ENCODE results near the gene ETV6. TPM values are rescaled to one million over a fixed set of nuclear protein-coding genes. Genes with fewer than 3 reads are reported as not detected.

ETV6 gene
- total RNA-seq, 1 experiment from 2014 or later: 14.1 TPM

DNA sequence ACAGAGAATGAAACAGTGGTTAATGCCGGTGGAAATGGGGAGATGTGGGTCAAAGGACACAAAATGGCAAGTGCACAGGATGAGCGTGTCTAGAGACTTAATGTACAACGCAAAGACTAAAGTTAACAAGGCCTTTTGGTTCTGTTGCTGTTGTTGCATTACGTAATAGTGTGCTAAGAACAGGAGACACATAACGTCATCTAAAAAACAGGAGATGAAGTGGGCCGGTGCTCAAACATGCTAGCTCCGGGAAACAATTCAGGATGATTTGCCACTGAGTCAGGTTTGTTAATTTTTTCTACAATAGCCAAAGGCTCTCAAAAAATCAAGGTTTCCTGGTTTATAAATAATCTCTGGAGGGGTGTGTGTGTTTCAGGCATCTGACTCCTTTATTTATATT, 55.5 kb downstream of the ETV6 start:
- no TSS peak for BruUV-seq (replicated peaks)
- Histone ChIP-seq H3K9ac (ENCODE audit: low read length) (no peak overlapping the region), H3K27me3 (ENCODE audit: insufficient read depth, low read length) (no peaks in the 10 kb centered on the region), H3K9me2 (ENCODE audit: insufficient read depth) (no peaks in the 10 kb centered on the region), H2AFZ (ENCODE audit: low read depth, low read length, poor library complexity, severe bottlenecking) (no peak overlapping the region), H3K79me2 (ENCODE audit: insufficient read depth, low read length) (no peaks in the 10 kb centered on the region), H3K27ac (ENCODE audit: low read depth, low read length) (no peak overlapping the region), H4K20me1 (ENCODE audit: insufficient read depth) (no peaks in the 10 kb centered on the region), H3K4me3 (replicated peaks in 1 of 2; ENCODE audit: low read depth in 1 of 2, low read length in 2 of 2) (no peak overlapping the region), H3K36me3 (ENCODE audit: control insufficient read depth in 1 of 2, insufficient read depth in 2 of 2, low read length in 2 of 2) (no peaks in the 10 kb centered on the region), H3K4me2 (ENCODE audit: low read length) (no peak overlapping the region), H3K4me1 (ENCODE audit: control insufficient read depth in 1 of 2, insufficient read depth in 2 of 2, low read length in 2 of 2) (no peaks in the 10 kb centered on the region), H3K9me3 (ENCODE audit: control insufficient read depth in 1 of 2, insufficient read depth in 1 of 2, low read depth in 1 of 2, low read length in 2 of 2) (no peaks in the 10 kb centered on the region)
- TF ChIP-seq, protein P1, sequence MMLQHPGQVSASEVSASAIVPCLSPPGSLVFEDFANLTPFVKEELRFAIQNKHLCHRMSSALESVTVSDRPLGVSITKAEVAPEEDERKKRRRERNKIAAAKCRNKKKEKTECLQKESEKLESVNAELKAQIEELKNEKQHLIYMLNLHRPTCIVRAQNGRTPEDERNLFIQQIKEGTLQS (IDR thresholded peaks at IDR 0.05): no peak
- no peak for TF ChIP-seq POLR2AphosphoS5 (IDR thresholded peaks at IDR 0.05; ENCODE audit: low read depth, low read length)
- no peak for TF ChIP-seq JUND (IDR thresholded peaks at IDR 0.05)
- TF ChIP-seq, protein P2, sequence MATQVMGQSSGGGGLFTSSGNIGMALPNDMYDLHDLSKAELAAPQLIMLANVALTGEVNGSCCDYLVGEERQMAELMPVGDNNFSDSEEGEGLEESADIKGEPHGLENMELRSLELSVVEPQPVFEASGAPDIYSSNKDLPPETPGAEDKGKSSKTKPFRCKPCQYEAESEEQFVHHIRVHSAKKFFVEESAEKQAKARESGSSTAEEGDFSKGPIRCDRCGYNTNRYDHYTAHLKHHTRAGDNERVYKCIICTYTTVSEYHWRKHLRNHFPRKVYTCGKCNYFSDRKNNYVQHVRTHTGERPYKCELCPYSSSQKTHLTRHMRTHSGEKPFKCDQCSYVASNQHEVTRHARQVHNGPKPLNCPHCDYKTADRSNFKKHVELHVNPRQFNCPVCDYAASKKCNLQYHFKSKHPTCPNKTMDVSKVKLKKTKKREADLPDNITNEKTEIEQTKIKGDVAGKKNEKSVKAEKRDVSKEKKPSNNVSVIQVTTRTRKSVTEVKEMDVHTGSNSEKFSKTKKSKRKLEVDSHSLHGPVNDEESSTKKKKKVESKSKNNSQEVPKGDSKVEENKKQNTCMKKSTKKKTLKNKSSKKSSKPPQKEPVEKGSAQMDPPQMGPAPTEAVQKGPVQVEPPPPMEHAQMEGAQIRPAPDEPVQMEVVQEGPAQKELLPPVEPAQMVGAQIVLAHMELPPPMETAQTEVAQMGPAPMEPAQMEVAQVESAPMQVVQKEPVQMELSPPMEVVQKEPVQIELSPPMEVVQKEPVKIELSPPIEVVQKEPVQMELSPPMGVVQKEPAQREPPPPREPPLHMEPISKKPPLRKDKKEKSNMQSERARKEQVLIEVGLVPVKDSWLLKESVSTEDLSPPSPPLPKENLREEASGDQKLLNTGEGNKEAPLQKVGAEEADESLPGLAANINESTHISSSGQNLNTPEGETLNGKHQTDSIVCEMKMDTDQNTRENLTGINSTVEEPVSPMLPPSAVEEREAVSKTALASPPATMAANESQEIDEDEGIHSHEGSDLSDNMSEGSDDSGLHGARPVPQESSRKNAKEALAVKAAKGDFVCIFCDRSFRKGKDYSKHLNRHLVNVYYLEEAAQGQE (IDR thresholded peaks at IDR 0.05; ENCODE audit: low read depth): no peak
- no peak for TF ChIP-seq CBX3 (IDR thresholded peaks at IDR 0.05; ENCODE audit: low read depth)
- TF ChIP-seq EZH2phosphoT487 (IDR thresholded peaks at IDR 0.05; ENCODE audit: borderline replicate concordance): no peak
- no peak for TF ChIP-seq FOSL1 (IDR thresholded peaks at IDR 0.05; ENCODE audit: low read depth)
- TF ChIP-seq, protein P3, sequence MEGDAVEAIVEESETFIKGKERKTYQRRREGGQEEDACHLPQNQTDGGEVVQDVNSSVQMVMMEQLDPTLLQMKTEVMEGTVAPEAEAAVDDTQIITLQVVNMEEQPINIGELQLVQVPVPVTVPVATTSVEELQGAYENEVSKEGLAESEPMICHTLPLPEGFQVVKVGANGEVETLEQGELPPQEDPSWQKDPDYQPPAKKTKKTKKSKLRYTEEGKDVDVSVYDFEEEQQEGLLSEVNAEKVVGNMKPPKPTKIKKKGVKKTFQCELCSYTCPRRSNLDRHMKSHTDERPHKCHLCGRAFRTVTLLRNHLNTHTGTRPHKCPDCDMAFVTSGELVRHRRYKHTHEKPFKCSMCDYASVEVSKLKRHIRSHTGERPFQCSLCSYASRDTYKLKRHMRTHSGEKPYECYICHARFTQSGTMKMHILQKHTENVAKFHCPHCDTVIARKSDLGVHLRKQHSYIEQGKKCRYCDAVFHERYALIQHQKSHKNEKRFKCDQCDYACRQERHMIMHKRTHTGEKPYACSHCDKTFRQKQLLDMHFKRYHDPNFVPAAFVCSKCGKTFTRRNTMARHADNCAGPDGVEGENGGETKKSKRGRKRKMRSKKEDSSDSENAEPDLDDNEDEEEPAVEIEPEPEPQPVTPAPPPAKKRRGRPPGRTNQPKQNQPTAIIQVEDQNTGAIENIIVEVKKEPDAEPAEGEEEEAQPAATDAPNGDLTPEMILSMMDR (IDR thresholded peaks at IDR 0.05 in 2 of 3, conservative IDR thresholded peaks at IDR 0.05 in 1 of 3; ENCODE audit: borderline replicate concordance in 1 of 3, insufficient read depth in 1 of 3, low read depth in 2 of 3, low read length in 2 of 3): no peak
- no peak for TF ChIP-seq RAD21 (IDR thresholded peaks at IDR 0.05; ENCODE audit: low read depth)
- TF ChIP-seq, protein P4, sequence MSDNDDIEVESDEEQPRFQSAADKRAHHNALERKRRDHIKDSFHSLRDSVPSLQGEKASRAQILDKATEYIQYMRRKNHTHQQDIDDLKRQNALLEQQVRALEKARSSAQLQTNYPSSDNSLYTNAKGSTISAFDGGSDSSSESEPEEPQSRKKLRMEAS (IDR thresholded peaks at IDR 0.05): no peak
- no peak for TF ChIP-seq SIN3A (IDR thresholded peaks at IDR 0.05; ENCODE audit: low read depth)
- no peak for TF ChIP-seq SRF (IDR thresholded peaks at IDR 0.05; ENCODE audit: low read depth)
- TF ChIP-seq POLR2A (IDR thresholded peaks at IDR 0.05; ENCODE audit: borderline replicate concordance, extremely low read depth, insufficient read depth, insufficient read length): no peak
- TF ChIP-seq EGR1 (IDR thresholded peaks at IDR 0.05; ENCODE audit: low read depth): no peak
- TF ChIP-seq TCF7L2 (IDR thresholded peaks at IDR 0.05; ENCODE audit: borderline replicate concordance, extremely low read depth, insufficient read depth, insufficient read length): no peak
- no peak for TF ChIP-seq ZFX (IDR thresholded peaks at IDR 0.05)
- TF ChIP-seq ZNF274 (IDR thresholded peaks at IDR 0.05; ENCODE audit: low read depth, low read length): no peak
- no peak for TF ChIP-seq SP1 (IDR thresholded peaks at IDR 0.05; ENCODE audit: low read depth)
- ChIA-PET CTCF (no interaction called here), RAD21 (ENCODE audit: low non-redundant PET in 1 of 2, low total read pairs in 2 of 2, uncharacterized antibody in 2 of 2, unreplicated experiment in 2 of 2) (no interaction called here), POLR2A (no interaction called here)
- intact Hi-C loops (cut with micrococcal nuclease): no loop called here
- ATAC-seq (no peak), DNase-seq (ENCODE audit: low read depth, low spot score) (no peak)
